Activated T-helper 1 cell treated with anti-CD3 and anti-CD28 coated beads, Interleukin-12 subunit alpha, Interleukin-12 subunit beta, Interleukin-2, Interleukin-4 antibody, amounts not matched to agents 30 ng/mL and 10 ng/mL and 1 ng/mL, durations not matched to agents 14 hours and 24 hours and 36 hours (primary cell): ENCODE measurements around the gene APOC3. TPM values are rescaled to one million over a fixed set of nuclear protein-coding genes. Genes with fewer than 3 reads are reported as not detected.

Experiments used
- total RNA-seq: library from RNA; stranded (reverse); gene quantifications from 2 replicates; pipeline ENCODE4 v1.2.3, GENCODE V29; 2022

APOC3 gene
- total RNA-seq, 1 donor from 2014 or later, result not detected

Other genes with a start within 250 kb of the APOC3 start
- 30.0 and 33.4 TPM in 2 replicates for gene BUD13, start 56.9 kb upstream of the APOC3 start, total RNA-seq
- gene ZPR1, start 41.9 kb upstream of the APOC3 start, total RNA-seq, result 104 TPM in 2 replicates
- gene APOA5, start 38.0 kb upstream of the APOC3 start, total RNA-seq, result not detected in 2 replicates
- gene APOA4, start 6.6 kb upstream of the APOC3 start, total RNA-seq, result not detected in 2 replicates
- gene APOA1, start 7.7 kb downstream of the APOC3 start, total RNA-seq, result 0.22 TPM in 1 of 2 replicates, not detected in the other